ENCODE results near the gene PPP1R37. TPM values are rescaled to one million over a fixed set of nuclear protein-coding genes. Genes with fewer than 3 reads are reported as not detected.

PPP1R37 gene
- total RNA-seq, 1 experiment from 2014 or later = 45.7 TPM

DNA sequence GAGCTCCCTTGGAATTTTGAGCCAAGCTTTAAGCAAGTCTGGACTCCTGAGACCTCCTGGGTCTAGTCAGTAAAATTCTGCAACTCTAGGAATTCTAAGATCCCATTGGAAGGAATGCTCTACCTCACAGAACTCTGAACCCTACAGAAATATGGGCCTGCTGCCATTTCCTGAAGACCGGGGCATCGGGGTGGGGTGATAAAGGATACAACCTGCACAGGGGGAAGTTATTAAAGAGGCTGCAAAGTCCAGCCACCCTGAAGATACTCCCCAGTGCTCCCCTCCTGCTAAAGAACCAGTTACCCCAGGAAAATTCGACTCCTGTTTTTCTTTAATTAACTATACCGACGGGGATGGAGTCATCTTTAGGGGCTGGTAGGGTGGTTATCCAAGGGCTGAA, 2.4 kb upstream of the PPP1R37 start:
- CTCF ChIA-PET = interaction anchor here (0.6 to 1.1 kb wide), 2 partner anchors 16 to 90 kb away, joined by 3 read pairs; no protein-coding TSS in a partner anchor
- peaks cover 26% of the 10 kb centered on the region for H3K4me1 Mint-ChIP-seq (ENCODE audit: low read depth, unreplicated experiment)

DNA sequence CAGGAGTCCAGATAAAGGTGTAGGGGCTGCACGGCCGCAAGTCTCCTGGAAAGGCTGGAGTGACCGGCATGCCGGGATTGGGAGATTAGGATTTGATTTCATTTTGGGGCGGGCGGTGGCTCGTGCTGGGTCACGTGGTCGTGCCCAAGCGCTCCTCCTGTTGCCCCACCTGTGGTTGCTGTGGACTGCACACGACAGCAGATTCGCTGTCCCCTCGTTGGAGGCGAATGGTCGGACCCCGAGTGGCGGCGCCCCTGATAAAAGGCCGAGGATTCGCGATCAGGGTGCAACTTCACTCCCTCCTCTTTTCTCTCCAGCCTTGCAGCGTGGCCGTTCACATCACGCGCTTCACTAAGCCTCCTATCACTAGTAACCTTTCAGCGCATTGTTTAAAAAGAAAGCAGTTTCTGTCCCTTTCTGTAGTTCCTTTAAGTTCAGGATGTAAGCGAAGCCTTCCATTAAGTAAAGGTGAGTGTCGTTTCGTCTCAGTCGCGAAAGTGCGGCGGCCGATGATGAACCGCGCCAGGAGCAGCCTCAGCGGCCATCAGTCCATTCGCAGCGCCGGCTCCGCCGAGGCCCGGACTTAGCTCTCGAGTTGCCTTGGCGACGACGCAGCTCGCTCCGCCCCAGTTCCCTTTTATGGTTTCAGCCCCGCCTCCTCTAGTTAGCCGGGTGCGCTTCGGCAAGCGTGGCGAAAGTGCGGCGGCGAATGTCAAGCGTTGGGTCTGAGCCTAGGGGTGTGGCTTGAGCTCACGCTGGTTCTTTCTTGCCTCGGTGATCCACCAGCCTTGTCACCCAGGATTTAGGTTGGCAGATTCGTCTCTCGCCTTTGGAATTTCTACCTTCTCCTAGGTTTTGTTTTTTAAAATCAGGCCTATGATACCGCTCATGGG, 1.7 kb upstream of the PPP1R37 start:
- TSS peak; percentile 45 for BruUV-seq (replicated peaks)
- no peaks in the 10 kb centered on the region for H3K9me3 Mint-ChIP-seq (ENCODE audit: low read depth, unreplicated experiment)
- peaks cover 72% of the 10 kb centered on the region for H3K36me3 Mint-ChIP-seq (ENCODE audit: insufficient read depth, unreplicated experiment)
- DNase-seq = peak; percentile 99
- peak overlapping the region; percentile 96 for H3K27ac Mint-ChIP-seq (ENCODE audit: unreplicated experiment)
- H3K4me1 Mint-ChIP-seq (ENCODE audit: low read depth, unreplicated experiment) = peaks cover 33% of the 10 kb centered on the region
- H3K27me3 Mint-ChIP-seq (ENCODE audit: unreplicated experiment) = no peaks in the 10 kb centered on the region
- intact Hi-C loops (cut with micrococcal nuclease; ENCODE audit: unreplicated experiment) = loop anchor here (5.0 kb wide), 1 partner anchor 36 kb away; no protein-coding TSS in a partner anchor
- TF ChIP-seq, protein P1, sequence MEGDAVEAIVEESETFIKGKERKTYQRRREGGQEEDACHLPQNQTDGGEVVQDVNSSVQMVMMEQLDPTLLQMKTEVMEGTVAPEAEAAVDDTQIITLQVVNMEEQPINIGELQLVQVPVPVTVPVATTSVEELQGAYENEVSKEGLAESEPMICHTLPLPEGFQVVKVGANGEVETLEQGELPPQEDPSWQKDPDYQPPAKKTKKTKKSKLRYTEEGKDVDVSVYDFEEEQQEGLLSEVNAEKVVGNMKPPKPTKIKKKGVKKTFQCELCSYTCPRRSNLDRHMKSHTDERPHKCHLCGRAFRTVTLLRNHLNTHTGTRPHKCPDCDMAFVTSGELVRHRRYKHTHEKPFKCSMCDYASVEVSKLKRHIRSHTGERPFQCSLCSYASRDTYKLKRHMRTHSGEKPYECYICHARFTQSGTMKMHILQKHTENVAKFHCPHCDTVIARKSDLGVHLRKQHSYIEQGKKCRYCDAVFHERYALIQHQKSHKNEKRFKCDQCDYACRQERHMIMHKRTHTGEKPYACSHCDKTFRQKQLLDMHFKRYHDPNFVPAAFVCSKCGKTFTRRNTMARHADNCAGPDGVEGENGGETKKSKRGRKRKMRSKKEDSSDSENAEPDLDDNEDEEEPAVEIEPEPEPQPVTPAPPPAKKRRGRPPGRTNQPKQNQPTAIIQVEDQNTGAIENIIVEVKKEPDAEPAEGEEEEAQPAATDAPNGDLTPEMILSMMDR (IDR thresholded peaks at IDR 0.05; ENCODE audit: unreplicated experiment) = no peak
- H3K4me3 Mint-ChIP-seq (ENCODE audit: low read depth, unreplicated experiment) = peak overlapping the region; percentile 77
- CTCF ChIA-PET = interaction anchor here (0.8 to 2.1 kb wide), 8 partner anchors 8 to 40 kb away, joined by 3 to 19 read pairs (median 4); no protein-coding TSS in a partner anchor

More for the DNA sequence above, 2.4 kb upstream of the PPP1R37 start:
- no TSS peak for BruUV-seq (replicated peaks)
- H3K9me3 Mint-ChIP-seq (ENCODE audit: low read depth, unreplicated experiment) = no peaks in the 10 kb centered on the region
- H3K27ac Mint-ChIP-seq (ENCODE audit: unreplicated experiment) = peak overlapping the region; percentile 96
- TF ChIP-seq, protein P1 (IDR thresholded peaks at IDR 0.05; ENCODE audit: unreplicated experiment) = no peak
- no peak for DNase-seq
- intact Hi-C loops (cut with micrococcal nuclease; ENCODE audit: unreplicated experiment) = loop anchor here (5.0 kb wide), 1 partner anchor 37 kb away; no protein-coding TSS in a partner anchor
- peaks cover 72% of the 10 kb centered on the region for H3K36me3 Mint-ChIP-seq (ENCODE audit: insufficient read depth, unreplicated experiment)
- H3K4me3 Mint-ChIP-seq (ENCODE audit: low read depth, unreplicated experiment) = peak overlapping the region; percentile 77
- no peaks in the 10 kb centered on the region for H3K27me3 Mint-ChIP-seq (ENCODE audit: unreplicated experiment)

DNA sequence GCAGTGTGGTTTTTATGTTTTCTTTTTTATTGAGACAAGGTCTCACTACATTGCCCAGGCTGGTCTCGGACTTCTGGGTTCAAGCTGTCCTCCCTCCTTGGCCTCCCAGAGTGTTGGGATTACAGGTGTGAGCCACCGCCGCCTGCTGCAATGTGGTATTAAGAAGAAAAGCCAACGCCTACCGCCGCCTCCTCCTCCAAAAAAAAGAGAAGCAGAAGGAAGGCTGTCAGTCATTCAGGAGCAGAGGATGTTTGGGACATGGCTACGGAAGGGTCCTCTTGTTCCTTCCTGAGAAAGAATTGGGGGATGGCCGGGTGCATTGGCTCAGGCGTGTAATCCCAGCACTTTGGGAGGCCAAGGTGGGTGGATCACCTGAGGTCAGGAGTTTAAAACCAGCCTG, 1.2 kb downstream of the PPP1R37 start:
- CTCF ChIA-PET = interaction anchor here (0.9 kb wide), 1 partner anchor 19 kb away, joined by 3 read pairs; no protein-coding TSS in a partner anchor
- Mint-ChIP-seq H3K36me3 (ENCODE audit: insufficient read depth, unreplicated experiment) (peaks cover 66% of the 10 kb centered on the region), H3K9me3 (ENCODE audit: low read depth, unreplicated experiment) (no peaks in the 10 kb centered on the region), H3K27ac (ENCODE audit: unreplicated experiment) (peak overlapping the region; percentile 25), H3K4me3 (ENCODE audit: low read depth, unreplicated experiment) (peak overlapping the region; percentile 77), H3K4me1 (ENCODE audit: low read depth, unreplicated experiment) (peaks cover 51% of the 10 kb centered on the region), H3K27me3 (ENCODE audit: unreplicated experiment) (no peaks in the 10 kb centered on the region)
- no TSS peak for BruUV-seq (replicated peaks)
- TF ChIP-seq, protein P1 (IDR thresholded peaks at IDR 0.05; ENCODE audit: unreplicated experiment) = no peak
- DNase-seq = no peak
- intact Hi-C loops (cut with micrococcal nuclease; ENCODE audit: unreplicated experiment) = loop anchor here (5.0 kb wide), 1 partner anchor 33 kb away; no protein-coding TSS in a partner anchor

DNA sequence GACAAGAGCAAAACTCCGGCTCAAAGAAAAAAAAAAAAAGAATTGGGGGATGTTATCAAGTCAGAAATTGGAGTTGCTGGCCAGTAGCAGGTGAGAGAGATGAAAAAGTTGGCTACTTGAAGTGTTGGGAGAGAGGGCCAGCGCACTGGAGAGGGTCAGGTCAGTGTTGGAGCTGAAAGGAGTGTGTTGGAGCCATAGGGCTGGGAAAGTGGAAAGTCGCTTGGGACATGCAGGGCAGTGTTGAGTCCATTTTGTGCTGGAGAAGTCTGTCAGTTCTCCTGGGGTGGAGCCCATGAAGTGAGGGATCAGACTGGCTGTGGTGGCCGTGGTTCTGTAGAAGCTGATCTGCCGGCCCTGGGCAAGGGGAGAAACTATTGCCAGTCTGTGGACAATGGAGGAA, 1.7 kb downstream of the PPP1R37 start:
- intact Hi-C loops (cut with micrococcal nuclease; ENCODE audit: unreplicated experiment) = loop anchor here (5.0 kb wide), 1 partner anchor 33 kb away; no protein-coding TSS in a partner anchor
- CTCF ChIA-PET = interaction anchor here (0.5 to 0.9 kb wide), 2 partner anchors 19 to 28 kb away, joined by 3 read pairs; no protein-coding TSS in a partner anchor
- no peak for DNase-seq
- peaks cover 69% of the 10 kb centered on the region for H3K36me3 Mint-ChIP-seq (ENCODE audit: insufficient read depth, unreplicated experiment)
- H3K4me3 Mint-ChIP-seq (ENCODE audit: low read depth, unreplicated experiment) = peak overlapping the region; percentile 77
- H3K27me3 Mint-ChIP-seq (ENCODE audit: unreplicated experiment) = no peaks in the 10 kb centered on the region
- no TSS peak for BruUV-seq (replicated peaks)
- peaks cover 57% of the 10 kb centered on the region for H3K4me1 Mint-ChIP-seq (ENCODE audit: low read depth, unreplicated experiment)
- peak overlapping the region; percentile 25 for H3K27ac Mint-ChIP-seq (ENCODE audit: unreplicated experiment)
- H3K9me3 Mint-ChIP-seq (ENCODE audit: low read depth, unreplicated experiment) = no peaks in the 10 kb centered on the region
- TF ChIP-seq, protein P1 (IDR thresholded peaks at IDR 0.05; ENCODE audit: unreplicated experiment) = no peak

Measured in Calu3 (cell line).